NT2/D1 (cell line): Measurements from ENCODE around the gene CREBL2.
"Not testable (repeated sequence)": the region's sequence is repeated elsewhere in the genome, so short reads cannot be mapped to it uniquely, and the experiment has no call there.

Experiments used
- DNase-seq: peaks from one replicate; pipeline ENCODE4 v3.0.0-alpha.2; 2011; ENCODE audit warnings: low read depth, low spot score
- H3K27me3 ChIP-seq: 2 replicates; pipeline ENCODE4 v1.6.0; 2011; ENCODE audit warnings: mild to moderate bottlenecking; ENCODE audit not compliant: insufficient read length, insufficient read depth
- H3K36me3 ChIP-seq: 2 replicates; pipeline ENCODE4 v1.6.1; 2011; ENCODE audit warnings: mild to moderate bottlenecking, low read length, mixed read lengths; ENCODE audit not compliant: insufficient read depth, insufficient read length
- H3K4me1 ChIP-seq: 2 replicates; pipeline ENCODE4 v1.5.1; 2011; ENCODE audit not compliant: insufficient read depth, insufficient read length
- H3K4me3 ChIP-seq: 2 replicates; pipeline ENCODE4 v1.5.1; 2011; ENCODE audit warnings: low read depth; ENCODE audit not compliant: insufficient read length
- H3K9ac ChIP-seq: 2 replicates; pipeline ENCODE4 v1.6.0; 2011; ENCODE audit warnings: low read depth; ENCODE audit not compliant: insufficient read length
- H3K9me3 ChIP-seq: 2 replicates; pipeline ENCODE4 v1.5.1; 2011; ENCODE audit warnings: mild to moderate bottlenecking, low read length; ENCODE audit not compliant: insufficient read depth
- SUZ12 ChIP-seq: IDR thresholded peaks from 2 replicates; pipeline ENCODE4 v1.6.1; 2011; ENCODE audit not compliant: insufficient read length, insufficient read depth; ENCODE audit errors: extremely low read depth
- YY1 ChIP-seq: IDR thresholded peaks from 2 replicates; pipeline ENCODE4 v1.6.1; 2011; ENCODE audit not compliant: insufficient read length, insufficient read depth
- ZNF274 ChIP-seq: IDR thresholded peaks from 2 replicates; pipeline ENCODE4 v1.6.1; 2011; ENCODE audit warnings: mild to moderate bottlenecking, low read depth, low read length

CREBL2 gene

GRCh38 chr12:12641650-12642049 lies 30.0 kb downstream of the CREBL2 start:
- H3K4me3 ChIP-seq = no peak overlapping the region
- no peak for DNase-seq
- TF ChIP-seq YY1 = no peak
- TF ChIP-seq ZNF274 = no peak
- TF ChIP-seq SUZ12 = no peak
- peaks cover 33% of the 10 kb centered on the region for H3K36me3 ChIP-seq
- peaks cover 47% of the 10 kb centered on the region for H3K9me3 ChIP-seq
- no peaks in the 10 kb centered on the region for H3K27me3 ChIP-seq
- H3K9ac ChIP-seq = no peak overlapping the region
- peaks cover 5% of the 10 kb centered on the region for H3K4me1 ChIP-seq

GRCh38 chr12:12642916-12643315 lies 31.2 kb downstream of the CREBL2 start:
- Histone ChIP-seq H3K36me3 (peaks cover 21% of the 10 kb centered on the region), H3K4me1 (peaks cover 5% of the 10 kb centered on the region), H3K9ac (no peak overlapping the region), H3K9me3 (peaks cover 59% of the 10 kb centered on the region), H3K27me3 (no peaks in the 10 kb centered on the region), H3K4me3 (no peak overlapping the region)
- TF ChIP-seq SUZ12 (no peak), YY1 (no peak), ZNF274 (no peak)
- DNase-seq = no peak

GRCh38 chr12:12645485-12645884 lies 33.8 kb downstream of the CREBL2 start:
- peak; percentile 56 for DNase-seq
- H3K9ac ChIP-seq = no peak overlapping the region
- H3K9me3 ChIP-seq = peaks cover 63% of the 10 kb centered on the region
- no peak overlapping the region for H3K4me3 ChIP-seq
- H3K4me1 ChIP-seq = peaks cover 5% of the 10 kb centered on the region
- no peaks in the 10 kb centered on the region for H3K27me3 ChIP-seq
- TF ChIP-seq SUZ12 = no peak
- no peak for TF ChIP-seq ZNF274
- TF ChIP-seq YY1 = no peak
- H3K36me3 ChIP-seq = peaks cover 11% of the 10 kb centered on the region

- DNase-seq = not testable (repeated sequence)
These were observed 34.3 kb downstream of the CREBL2 start for GRCh38 chr12:12645968-12646367.

GRCh38 chr12:12646483-12647072 lies 34.9 kb downstream of the CREBL2 start:
- peaks cover 62% of the 10 kb centered on the region for H3K9me3 ChIP-seq
- DNase-seq = no peak
- peaks cover 5% of the 10 kb centered on the region for H3K4me1 ChIP-seq
- peaks cover 11% of the 10 kb centered on the region for H3K36me3 ChIP-seq
- H3K9ac ChIP-seq = no peak overlapping the region
- H3K27me3 ChIP-seq = no peaks in the 10 kb centered on the region
- no peak overlapping the region for H3K4me3 ChIP-seq
- TF ChIP-seq ZNF274 (no peak), YY1 (no peak)

More at GRCh38 chr12:12645968-12646367, 34.3 kb downstream of the CREBL2 start:
- peaks cover 11% of the 10 kb centered on the region for H3K36me3 ChIP-seq
- not testable (repeated sequence) for H3K9ac ChIP-seq, H3K27me3 ChIP-seq, H3K4me3 ChIP-seq, H3K4me1 ChIP-seq
- peaks cover 62% of the 10 kb centered on the region for H3K9me3 ChIP-seq

- H3K4me3 ChIP-seq = no peak overlapping the region
- TF ChIP-seq SUZ12 (no peak), YY1 (no peak), ZNF274 (no peak)
- no peaks in the 10 kb centered on the region for H3K27me3 ChIP-seq
- peaks cover 63% of the 10 kb centered on the region for H3K9me3 ChIP-seq
- H3K4me1 ChIP-seq = peaks cover under 1% of the 10 kb centered on the region
- DNase-seq = no peak
- H3K9ac ChIP-seq = no peak overlapping the region
- H3K36me3 ChIP-seq = no peaks in the 10 kb centered on the region
These were observed 36.6 kb downstream of the CREBL2 start for GRCh38 chr12:12648284-12648683.

- no peak for TF ChIP-seq SUZ12
- peak; percentile 87 for TF ChIP-seq ZNF274
- no peak for TF ChIP-seq YY1
- H3K9me3 ChIP-seq = peaks cover 71% of the 10 kb centered on the region
These were observed 37.4 kb downstream of the CREBL2 start for GRCh38 chr12:12648951-12649650.

More at GRCh38 chr12:12648951-12649650, 37.4 kb downstream of the CREBL2 start:
- Histone ChIP-seq H3K36me3 (no peaks in the 10 kb centered on the region), H3K9ac (no peak overlapping the region), H3K27me3 (no peaks in the 10 kb centered on the region), H3K4me3 (no peak overlapping the region), H3K4me1 (no peaks in the 10 kb centered on the region)
- no peak for DNase-seq
